Measurements from ENCODE around the gene ZNF107.

- TF ChIP-seq REST (IDR thresholded peaks at IDR 0.05; ENCODE audit: insufficient read depth in 1 of 2, low read depth in 2 of 2, low read length in 2 of 2) (no peak), POLR2AphosphoS5 (IDR thresholded peaks at IDR 0.05; ENCODE audit: low read depth, low read length) (no peak), TAF1 (IDR thresholded peaks at IDR 0.05; ENCODE audit: borderline replicate concordance, insufficient read depth, low read length) (no peak)
Measured at GRCh38 chr7:64632029-64632428, 33.9 kb upstream of the ZNF107 start.

Data from PFSK-1 (cell line).